ENCODE results near the gene FSIP2. TPM values are rescaled to one million over a fixed set of nuclear protein-coding genes. Genes with fewer than 3 reads are reported as not detected.

The FSIP2 gene
- total RNA-seq, 2 experiments from 2014 or later: not detected

- ChIA-PET POLR2A (no interaction called here), CTCF (no interaction called here)
These were observed 136.7 kb downstream of the FSIP2 start for GRCh38 chr2:185875136-185875931.

GRCh38 chr2:185876234-185876633, 137.6 kb downstream of the FSIP2 start:
- POLR2A ChIA-PET: no interaction called here
- CTCF ChIA-PET: no interaction called here

GRCh38 chr2:185880396-185880795, 141.8 kb downstream of the FSIP2 start:
- POLR2A ChIA-PET: no interaction called here
- CTCF ChIA-PET: no interaction called here

Measured in activated CD8-positive, alpha-beta memory T cell treated with anti-CD3 and anti-CD28 coated beads for 36 hours (primary cell).